K562 (cell line): Measurements from ENCODE around the gene ECHDC1. TPM values are rescaled to one million over a fixed set of nuclear protein-coding genes. Genes with fewer than 3 reads are reported as not detected.

Source experiments
- ATF7 ChIP-seq: fragments of 450-650 bp; IDR thresholded peaks from 2 replicates; pipeline ENCODE4 v1.7.1; 2014; ENCODE audit warnings: mild to moderate bottlenecking, moderate library complexity
- BHLHE40 ChIP-seq: IDR thresholded peaks from 2 replicates; pipeline ENCODE4 v1.6.1; 2011; ENCODE audit warnings: low read length, improper control_type of control experiment
- CXXC5 ChIP-seq: fragments of 250-450 bp; sonication (Bioruptor Pico); IDR thresholded peaks from 2 replicates; pipeline ENCODE4 v1.8.0; 2022; ENCODE audit warnings: inconsistent platforms, mild to moderate bottlenecking, moderate library complexity
- FOXM1 ChIP-seq, 2 experiments: fragments of 450-650 bp in 1 of 2; sonication (generic) in 1 of 2; formaldehyde crosslinking in 1 of 2; IDR thresholded peaks; 2 replicates each; pipeline versions ENCODE4 v1.6.1 to v1.9.0; 2017 to 2022; ENCODE audit warnings: low read depth in 2 of 2, mild to moderate bottlenecking in 2 of 2, missing genetic modification reagents in 1 of 2, moderate library complexity in 1 of 2
- HDAC2 ChIP-seq: fragments of 450-650 bp; IDR thresholded peaks from 2 replicates; pipeline ENCODE4 v1.6.1; 2016; ENCODE audit warnings: mild to moderate bottlenecking
- MCM7 ChIP-seq, 2 experiments: fragments of 450-650 bp; IDR thresholded peaks; 2 replicates each; pipeline ENCODE4 v1.6.1; 2016 to 2018
- NBN ChIP-seq: fragments of 450-650 bp; IDR thresholded peaks from 2 replicates; pipeline ENCODE4 v1.6.1; 2016; ENCODE audit warnings: low read depth, mild to moderate bottlenecking
- NONO ChIP-seq, 2 experiments: fragments of 200-400 bp in 1 of 2; fragments of 450-650 bp in 1 of 2; formaldehyde crosslinking in 1 of 2; IDR thresholded peaks; 2 replicates each; pipeline ENCODE4 v1.6.1; 2017; ENCODE audit warnings: low read depth in 2 of 2, mild to moderate bottlenecking in 2 of 2, moderate library complexity in 2 of 2, low read length in 1 of 2
- POLR2AphosphoS5 ChIP-seq: IDR thresholded peaks from 2 replicates; pipeline ENCODE4 v1.6.1; 2011; ENCODE audit warnings: mild to moderate bottlenecking, low read depth, low read length, moderate library complexity; ENCODE audit not compliant: control insufficient read depth, insufficient read depth
- SAFB ChIP-seq: fragments of 200-400 bp; formaldehyde crosslinking; IDR thresholded peaks from 2 replicates; pipeline ENCODE4 v1.6.1; 2017; ENCODE audit warnings: low read depth, low read length, borderline replicate concordance
- SMAD4 ChIP-seq: fragments of 250-450 bp; sonication (Bioruptor Pico); conservative IDR thresholded peaks from 2 replicates; pipeline ENCODE4 v1.8.0; 2021; ENCODE audit warnings: inconsistent platforms, mild to moderate bottlenecking, moderate library complexity
- SOX6 ChIP-seq: fragments of 450-650 bp; IDR thresholded peaks from 2 replicates; pipeline ENCODE4 v1.6.1; 2014; ENCODE audit warnings: mild to moderate bottlenecking
- TBP ChIP-seq: optimal IDR thresholded peaks from 2 replicates; pipeline ENCODE3; 2011; ENCODE audit warnings: low read depth, low read length, improper control_type of control experiment
- TRIM24 ChIP-seq, 2 experiments: fragments of 450-650 bp; IDR thresholded peaks; 2 replicates each; pipeline ENCODE4 v1.6.1; 2016
- ZNF12 ChIP-seq: sonication (generic); formaldehyde crosslinking; IDR thresholded peaks from 2 replicates; pipeline ENCODE4 v1.4.0; 2020; ENCODE audit warnings: mild to moderate bottlenecking, missing genetic modification reagents
- ZNF217 ChIP-seq: sonication (generic); formaldehyde crosslinking; IDR thresholded peaks from 2 replicates; pipeline ENCODE4 v1.8.0; 2022; ENCODE audit warnings: mild to moderate bottlenecking, missing genetic modification reagents
- ZNF766 ChIP-seq: fragments of 200-800 bp; sonication (Bioruptor generic); conservative IDR thresholded peaks from 2 replicates; pipeline ENCODE4 v1.6.1; 2016; ENCODE audit warnings: missing genetic modification characterization, missing compliant biosample characterization
- ZSCAN32 ChIP-seq: fragments of 450-650 bp; formaldehyde crosslinking; IDR thresholded peaks from 2 replicates; pipeline ENCODE4 v1.4.0; 2020; ENCODE audit warnings: mild to moderate bottlenecking, moderate library complexity
- polyA plus RNA-seq, 8 experiments: library from polyadenylated mRNA; depleted of rRNA in 4 of 8; stranded (reverse) in 5 of 8; unstranded in 3 of 8; fragments of >200 nt; fragmentation: Nextera tagmentation in 2 of 8; fragmentation: Illumina TruSeq in 1 of 8; extraction: Ambion mirVana in 2 of 8; extraction: Trizol in 1 of 8; gene quantifications; 2 replicates each; pipeline versions ENCODE4 v1.2.1 to v1.2.3, GENCODE V29; 2011 to 2014; ENCODE audit warnings: inconsistent platforms in 1 of 8, missing spikeins in 1 of 8
- total RNA-seq, 7 experiments: library from RNA; depleted of rRNA in 6 of 7; stranded (reverse); fragments of >200 nt in 6 of 7; fragmentation: Illumina TruSeq in 2 of 7; extraction: Trizol in 2 of 7; gene quantifications; 2 replicates each; pipeline versions ENCODE4 v1.2.1 to v1.2.3, GENCODE V29; 2011 to 2021; ENCODE audit warnings: low replicate concordance in 1 of 7
- TF ChIP-seq, protein P1 (sequence below): fragments of 450-650 bp; IDR thresholded peaks from 2 replicates; pipeline ENCODE4 v1.6.1; 2014; ENCODE audit warnings: low read depth, mild to moderate bottlenecking, moderate library complexity, borderline replicate concordance
- TF ChIP-seq, protein P2 (sequence below): fragments of 200-800 bp; sonication (Bioruptor generic); IDR thresholded peaks from 2 replicates; pipeline ENCODE4 v1.6.1; 2017; ENCODE audit warnings: missing genetic modification characterization, missing compliant biosample characterization
- TF ChIP-seq, protein P3 (sequence below): sonication (generic); formaldehyde crosslinking; IDR thresholded peaks from 2 replicates; pipeline ENCODE4 v1.8.1; 2023; ENCODE audit warnings: missing genetic modification reagents, mild to moderate bottlenecking, borderline replicate concordance

ECHDC1 gene
- total and polyA plus RNA-seq, 9 of the 15 experiments (the other 6 are each of a cell fraction or from before 2014, with no cell fraction given): 58.0 to 105 (median 78.6) TPM

DNA sequence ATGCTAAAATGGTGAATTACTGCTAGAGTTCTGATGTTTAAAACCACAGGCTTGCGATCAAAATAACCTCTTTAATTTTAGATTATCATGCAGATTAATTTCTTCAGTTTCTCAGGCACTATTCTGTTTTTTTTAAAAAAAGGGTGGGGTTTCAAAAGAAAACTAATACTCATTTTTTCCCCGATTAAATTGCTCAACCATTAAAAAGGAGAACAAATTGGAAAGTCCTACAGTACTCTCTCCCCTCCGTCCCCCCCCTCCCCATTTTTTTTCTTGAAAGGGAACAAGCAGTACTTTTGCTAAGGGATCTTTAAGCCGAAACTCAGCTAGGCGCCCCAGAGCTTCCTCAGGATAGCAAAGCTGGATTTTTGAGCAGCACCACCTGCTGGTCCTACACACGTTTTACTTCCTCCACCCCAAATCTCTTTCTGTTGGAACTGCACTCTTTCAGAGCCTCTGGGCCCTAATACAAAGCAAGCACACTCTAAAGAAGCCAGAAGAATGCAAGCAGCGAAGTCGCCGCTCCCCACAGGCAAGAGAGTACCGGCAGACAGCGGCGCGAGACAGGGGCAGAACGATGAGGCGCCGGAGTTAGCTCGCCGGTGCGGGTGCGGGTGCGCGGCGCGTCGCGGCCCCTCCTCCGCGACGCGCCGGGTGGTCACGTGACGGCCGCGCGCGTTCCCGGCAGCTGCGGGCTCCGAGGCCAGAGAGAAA, 77.1 kb downstream of the ECHDC1 start, which contains the start of gene RNF146 (continued):
- TF ChIP-seq, protein P1, sequence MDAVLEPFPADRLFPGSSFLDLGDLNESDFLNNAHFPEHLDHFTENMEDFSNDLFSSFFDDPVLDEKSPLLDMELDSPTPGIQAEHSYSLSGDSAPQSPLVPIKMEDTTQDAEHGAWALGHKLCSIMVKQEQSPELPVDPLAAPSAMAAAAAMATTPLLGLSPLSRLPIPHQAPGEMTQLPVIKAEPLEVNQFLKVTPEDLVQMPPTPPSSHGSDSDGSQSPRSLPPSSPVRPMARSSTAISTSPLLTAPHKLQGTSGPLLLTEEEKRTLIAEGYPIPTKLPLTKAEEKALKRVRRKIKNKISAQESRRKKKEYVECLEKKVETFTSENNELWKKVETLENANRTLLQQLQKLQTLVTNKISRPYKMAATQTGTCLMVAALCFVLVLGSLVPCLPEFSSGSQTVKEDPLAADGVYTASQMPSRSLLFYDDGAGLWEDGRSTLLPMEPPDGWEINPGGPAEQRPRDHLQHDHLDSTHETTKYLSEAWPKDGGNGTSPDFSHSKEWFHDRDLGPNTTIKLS: 0 out of 2 replicates have a peak, but pooled peaks have one; percentile 27
- TF ChIP-seq TBP (peak; percentile 68), SMAD4 (CRISPR knock-in tag) (peak; percentile 89), SAFB (peak; percentile 62; the same call in 1 of the 2 replicates), SOX6 (peak; percentile 32; the same call in 1 of the 2 replicates), TRIM24 (IDR thresholded peaks at IDR 0.05) (peak in 1 of 2 experiments; percentile 30; a peak in 1 of 4 replicates), FOXM1 (IDR thresholded peaks at IDR 0.05; ENCODE audit: low read depth) (0 out of 2 replicates have a peak, but pooled peaks have one; percentile 16), FOXM1 (CRISPR knock-in tag; IDR thresholded peaks at IDR 0.05; ENCODE audit: low read depth) (no peak), ZNF217 (CRISPR knock-in tag) (no peak), HDAC2 (0 out of 2 replicates have a peak, but pooled peaks have one; percentile 34), ZSCAN32 (CRISPR knock-in tag) (no peak), ZNF766 (CRISPR knock-in tag) (peak; percentile 68), NBN (peak; percentile 70; the same call in 1 of the 2 replicates), BHLHE40 (peak; percentile 93), ZNF12 (CRISPR knock-in tag) (no peak), CXXC5 (peak; percentile 96), MCM7 (IDR thresholded peaks at IDR 0.05) (no peak), POLR2AphosphoS5 (0 out of 2 replicates have a peak, but pooled peaks have one; percentile 56), ATF7 (peak; percentile 61), NONO (IDR thresholded peaks at IDR 0.05; ENCODE audit: low read depth in 2 of 2, low read length in 1 of 2) (peak in 1 of 2 experiments; percentile 42; a peak in 1 of 4 replicates)
- TF ChIP-seq, protein P2, sequence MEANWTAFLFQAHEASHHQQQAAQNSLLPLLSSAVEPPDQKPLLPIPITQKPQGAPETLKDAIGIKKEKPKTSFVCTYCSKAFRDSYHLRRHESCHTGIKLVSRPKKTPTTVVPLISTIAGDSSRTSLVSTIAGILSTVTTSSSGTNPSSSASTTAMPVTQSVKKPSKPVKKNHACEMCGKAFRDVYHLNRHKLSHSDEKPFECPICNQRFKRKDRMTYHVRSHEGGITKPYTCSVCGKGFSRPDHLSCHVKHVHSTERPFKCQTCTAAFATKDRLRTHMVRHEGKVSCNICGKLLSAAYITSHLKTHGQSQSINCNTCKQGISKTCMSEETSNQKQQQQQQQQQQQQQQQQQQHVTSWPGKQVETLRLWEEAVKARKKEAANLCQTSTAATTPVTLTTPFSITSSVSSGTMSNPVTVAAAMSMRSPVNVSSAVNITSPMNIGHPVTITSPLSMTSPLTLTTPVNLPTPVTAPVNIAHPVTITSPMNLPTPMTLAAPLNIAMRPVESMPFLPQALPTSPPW (CRISPR knock-in tag): peak; percentile 87
- TF ChIP-seq, protein P3, sequence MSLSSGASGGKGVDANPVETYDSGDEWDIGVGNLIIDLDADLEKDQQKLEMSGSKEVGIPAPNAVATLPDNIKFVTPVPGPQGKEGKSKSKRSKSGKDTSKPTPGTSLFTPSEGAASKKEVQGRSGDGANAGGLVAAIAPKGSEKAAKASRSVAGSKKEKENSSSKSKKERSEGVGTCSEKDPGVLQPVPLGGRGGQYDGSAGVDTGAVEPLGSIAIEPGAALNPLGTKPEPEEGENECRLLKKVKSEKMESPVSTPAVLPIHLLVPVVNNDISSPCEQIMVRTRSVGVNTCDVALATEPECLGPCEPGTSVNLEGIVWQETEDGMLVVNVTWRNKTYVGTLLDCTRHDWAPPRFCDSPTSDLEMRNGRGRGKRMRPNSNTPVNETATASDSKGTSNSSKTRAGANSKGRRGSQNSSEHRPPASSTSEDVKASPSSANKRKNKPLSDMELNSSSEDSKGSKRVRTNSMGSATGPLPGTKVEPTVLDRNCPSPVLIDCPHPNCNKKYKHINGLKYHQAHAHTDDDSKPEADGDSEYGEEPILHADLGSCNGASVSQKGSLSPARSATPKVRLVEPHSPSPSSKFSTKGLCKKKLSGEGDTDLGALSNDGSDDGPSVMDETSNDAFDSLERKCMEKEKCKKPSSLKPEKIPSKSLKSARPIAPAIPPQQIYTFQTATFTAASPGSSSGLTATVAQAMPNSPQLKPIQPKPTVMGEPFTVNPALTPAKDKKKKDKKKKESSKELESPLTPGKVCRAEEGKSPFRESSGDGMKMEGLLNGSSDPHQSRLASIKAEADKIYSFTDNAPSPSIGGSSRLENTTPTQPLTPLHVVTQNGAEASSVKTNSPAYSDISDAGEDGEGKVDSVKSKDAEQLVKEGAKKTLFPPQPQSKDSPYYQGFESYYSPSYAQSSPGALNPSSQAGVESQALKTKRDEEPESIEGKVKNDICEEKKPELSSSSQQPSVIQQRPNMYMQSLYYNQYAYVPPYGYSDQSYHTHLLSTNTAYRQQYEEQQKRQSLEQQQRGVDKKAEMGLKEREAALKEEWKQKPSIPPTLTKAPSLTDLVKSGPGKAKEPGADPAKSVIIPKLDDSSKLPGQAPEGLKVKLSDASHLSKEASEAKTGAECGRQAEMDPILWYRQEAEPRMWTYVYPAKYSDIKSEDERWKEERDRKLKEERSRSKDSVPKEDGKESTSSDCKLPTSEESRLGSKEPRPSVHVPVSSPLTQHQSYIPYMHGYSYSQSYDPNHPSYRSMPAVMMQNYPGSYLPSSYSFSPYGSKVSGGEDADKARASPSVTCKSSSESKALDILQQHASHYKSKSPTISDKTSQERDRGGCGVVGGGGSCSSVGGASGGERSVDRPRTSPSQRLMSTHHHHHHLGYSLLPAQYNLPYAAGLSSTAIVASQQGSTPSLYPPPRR: no peak
